Measurements from ENCODE around the gene NPHP3.

NPHP3 gene

GRCh38 chr3:132679911-132680310 is 42.3 kb downstream of the NPHP3 start:
- H2BK15ac ChIP-seq (ENCODE audit: low read length): no peak overlapping the region
- H4K8ac ChIP-seq (ENCODE audit: low read depth, low read length): no peak overlapping the region
- H3K9me3 ChIP-seq (replicated peaks in 1 of 2; ENCODE audit: control insufficient read depth in 2 of 2, insufficient read depth in 1 of 2, low read depth in 1 of 2, low read length in 2 of 2): no peaks in the 10 kb centered on the region
- no peak overlapping the region for H3K27ac ChIP-seq (replicated peaks; ENCODE audit: low read length)
- no peak overlapping the region for H2BK5ac ChIP-seq (ENCODE audit: low read length)
- DNase-seq (ENCODE audit: low spot score): no peak
- H3K79me1 ChIP-seq (ENCODE audit: low read depth, low read length): no peaks in the 10 kb centered on the region
- no peak overlapping the region for H3K14ac ChIP-seq (ENCODE audit: low read length)
- no peak overlapping the region for H3K9ac ChIP-seq (ENCODE audit: low read depth, low read length, poor library complexity)
- no peak overlapping the region for H3K23ac ChIP-seq (ENCODE audit: low read depth, low read length, poor library complexity)
- H3K4ac ChIP-seq (ENCODE audit: low read length): no peak overlapping the region
- H3K4me1 ChIP-seq (ENCODE audit: control insufficient read depth in 2 of 2, insufficient read depth in 1 of 2, low read depth in 1 of 2, low read length in 2 of 2): no peaks in the 10 kb centered on the region
- H3K18ac ChIP-seq (ENCODE audit: low read length): no peak overlapping the region
- no CpG with 5 or more reads among the region's 5 CpGs for WGBS, 2 donors (ENCODE audit: extremely low coverage in 2 of 2, insufficient read length in 2 of 2, insufficient replicate concordance in 1 of 2)
- H2BK120ac ChIP-seq (ENCODE audit: low read depth, low read length): no peak overlapping the region
- H3K4me2 ChIP-seq (ENCODE audit: insufficient read depth, low read length, poor library complexity, severe bottlenecking): no peak overlapping the region
- H4K91ac ChIP-seq (ENCODE audit: low read depth, low read length, poor library complexity): no peak overlapping the region
- no peak overlapping the region for H2AK5ac ChIP-seq (ENCODE audit: low read depth, low read length)
- H3K36me3 ChIP-seq (replicated peaks in 1 of 2; ENCODE audit: control insufficient read depth in 2 of 2, insufficient read depth in 2 of 2, low read length in 2 of 2): peaks cover 5 to 96% of the 10 kb centered on the region in 2 donors
- no peak overlapping the region for H3K4me3 ChIP-seq (ENCODE audit: low read length in 2 of 2)
- no peak overlapping the region for H2AFZ ChIP-seq (ENCODE audit: low read length)
- H2BK12ac ChIP-seq (ENCODE audit: low read length): no peak overlapping the region
- no peaks in the 10 kb centered on the region for H3K27me3 ChIP-seq (ENCODE audit: control insufficient read depth in 3 of 3, insufficient read depth in 3 of 3, low read depth in 1 of 3, low read length in 3 of 3)

- Histone ChIP-seq H2AFZ (ENCODE audit: low read length) (no peak overlapping the region), H2AK5ac (ENCODE audit: low read depth, low read length) (no peak overlapping the region), H3K27ac (replicated peaks; ENCODE audit: low read length) (no peak overlapping the region), H2BK15ac (ENCODE audit: low read length) (no peak overlapping the region), H4K91ac (ENCODE audit: low read depth, low read length, poor library complexity) (no peak overlapping the region), H4K8ac (ENCODE audit: low read depth, low read length) (no peak overlapping the region), H2BK5ac (ENCODE audit: low read length) (no peak overlapping the region), H3K4me1 (ENCODE audit: control insufficient read depth in 2 of 2, insufficient read depth in 1 of 2, low read depth in 1 of 2, low read length in 2 of 2) (no peaks in the 10 kb centered on the region), H3K23ac (ENCODE audit: low read depth, low read length, poor library complexity) (no peak overlapping the region), H3K36me3 (replicated peaks in 1 of 2; ENCODE audit: control insufficient read depth in 2 of 2, insufficient read depth in 2 of 2, low read length in 2 of 2) (peaks cover 8 to 97% of the 10 kb centered on the region in 2 donors), H3K9ac (ENCODE audit: low read depth, low read length, poor library complexity) (no peak overlapping the region), H2BK12ac (ENCODE audit: low read length) (no peak overlapping the region), H3K4ac (ENCODE audit: low read length) (no peak overlapping the region), H2BK120ac (ENCODE audit: low read depth, low read length) (no peak overlapping the region), H3K4me3 (ENCODE audit: low read length in 2 of 2) (no peak overlapping the region), H3K18ac (ENCODE audit: low read length) (no peak overlapping the region), H3K79me1 (ENCODE audit: low read depth, low read length) (no peaks in the 10 kb centered on the region), H3K14ac (ENCODE audit: low read length) (no peak overlapping the region), H3K4me2 (ENCODE audit: insufficient read depth, low read length, poor library complexity, severe bottlenecking) (no peak overlapping the region), H3K9me3 (replicated peaks in 1 of 2; ENCODE audit: control insufficient read depth in 2 of 2, insufficient read depth in 1 of 2, low read depth in 1 of 2, low read length in 2 of 2) (no peaks in the 10 kb centered on the region), H3K27me3 (ENCODE audit: control insufficient read depth in 3 of 3, insufficient read depth in 3 of 3, low read depth in 1 of 3, low read length in 3 of 3) (no peaks in the 10 kb centered on the region)
- DNase-seq (ENCODE audit: low spot score): no peak
Measured at GRCh38 chr3:132675408-132675807, 46.8 kb downstream of the NPHP3 start.

- H3K4me1 ChIP-seq (ENCODE audit: control insufficient read depth in 2 of 2, insufficient read depth in 1 of 2, low read depth in 1 of 2, low read length in 2 of 2): no peaks in the 10 kb centered on the region
- H3K79me1 ChIP-seq (ENCODE audit: low read depth, low read length): no peaks in the 10 kb centered on the region
- H2BK5ac ChIP-seq (ENCODE audit: low read length): no peak overlapping the region
- H2BK120ac ChIP-seq (ENCODE audit: low read depth, low read length): no peak overlapping the region
- no peak overlapping the region for H3K18ac ChIP-seq (ENCODE audit: low read length)
- H3K4me3 ChIP-seq (ENCODE audit: low read length in 2 of 2): no peak overlapping the region
- H3K9ac ChIP-seq (ENCODE audit: low read depth, low read length, poor library complexity): no peak overlapping the region
- H3K9me3 ChIP-seq (replicated peaks in 1 of 2; ENCODE audit: control insufficient read depth in 2 of 2, insufficient read depth in 1 of 2, low read depth in 1 of 2, low read length in 2 of 2): no peaks in the 10 kb centered on the region
- H2AFZ ChIP-seq (ENCODE audit: low read length): no peak overlapping the region
- no peak overlapping the region for H2BK12ac ChIP-seq (ENCODE audit: low read length)
- H3K27me3 ChIP-seq (ENCODE audit: control insufficient read depth in 3 of 3, insufficient read depth in 3 of 3, low read depth in 1 of 3, low read length in 3 of 3): no peaks in the 10 kb centered on the region
- peaks cover 0 to 89% of the 10 kb centered on the region in 2 donors for H3K36me3 ChIP-seq (replicated peaks in 1 of 2; ENCODE audit: control insufficient read depth in 2 of 2, insufficient read depth in 2 of 2, low read length in 2 of 2)
- no peak overlapping the region for H3K4me2 ChIP-seq (ENCODE audit: insufficient read depth, low read length, poor library complexity, severe bottlenecking)
- H4K91ac ChIP-seq (ENCODE audit: low read depth, low read length, poor library complexity): no peak overlapping the region
- H3K23ac ChIP-seq (ENCODE audit: low read depth, low read length, poor library complexity): no peak overlapping the region
- H3K14ac ChIP-seq (ENCODE audit: low read length): no peak overlapping the region
- H2BK15ac ChIP-seq (ENCODE audit: low read length): no peak overlapping the region
- no CpG with 5 or more reads among the region's 5 CpGs for WGBS, 2 donors (ENCODE audit: extremely low coverage in 2 of 2, insufficient read length in 2 of 2, insufficient replicate concordance in 1 of 2)
- DNase-seq (ENCODE audit: low spot score): no peak
- H3K4ac ChIP-seq (ENCODE audit: low read length): no peak overlapping the region
- H3K27ac ChIP-seq (replicated peaks; ENCODE audit: low read length): no peak overlapping the region
- no peak overlapping the region for H4K8ac ChIP-seq (ENCODE audit: low read depth, low read length)
- no peak overlapping the region for H2AK5ac ChIP-seq (ENCODE audit: low read depth, low read length)
Measured at GRCh38 chr3:132669256-132669777, 52.9 kb downstream of the NPHP3 start.

GRCh38 chr3:132665230-132665745 is 56.9 kb downstream of the NPHP3 start:
- no CpG with 5 or more reads among the region's 3 CpGs for WGBS, 2 donors (ENCODE audit: extremely low coverage in 2 of 2, insufficient read length in 2 of 2, insufficient replicate concordance in 1 of 2)
- no peak overlapping the region for H2AFZ ChIP-seq (ENCODE audit: low read length)
- H3K9ac ChIP-seq (ENCODE audit: low read depth, low read length, poor library complexity): no peak overlapping the region
- H3K27ac ChIP-seq (replicated peaks; ENCODE audit: low read length): no peak overlapping the region
- H4K91ac ChIP-seq (ENCODE audit: low read depth, low read length, poor library complexity): no peak overlapping the region
- H4K8ac ChIP-seq (ENCODE audit: low read depth, low read length): no peak overlapping the region
- no peak overlapping the region for H3K4me3 ChIP-seq (ENCODE audit: low read length in 2 of 2)
- no peaks in the 10 kb centered on the region for H3K79me1 ChIP-seq (ENCODE audit: low read depth, low read length)
- no peak overlapping the region for H3K23ac ChIP-seq (ENCODE audit: low read depth, low read length, poor library complexity)
- no peak overlapping the region for H3K14ac ChIP-seq (ENCODE audit: low read length)
- H3K18ac ChIP-seq (ENCODE audit: low read length): no peak overlapping the region
- peaks cover 0 to 6% of the 10 kb centered on the region in 2 donors for H3K4me1 ChIP-seq (ENCODE audit: control insufficient read depth in 2 of 2, insufficient read depth in 1 of 2, low read depth in 1 of 2, low read length in 2 of 2)
- no peak for DNase-seq (ENCODE audit: low spot score)
- no peak overlapping the region for H2BK120ac ChIP-seq (ENCODE audit: low read depth, low read length)
- no peak overlapping the region for H3K4ac ChIP-seq (ENCODE audit: low read length)
- H2BK5ac ChIP-seq (ENCODE audit: low read length): no peak overlapping the region
- no peak overlapping the region for H2BK12ac ChIP-seq (ENCODE audit: low read length)
- H3K4me2 ChIP-seq (ENCODE audit: insufficient read depth, low read length, poor library complexity, severe bottlenecking): no peak overlapping the region
- no peaks in the 10 kb centered on the region for H3K27me3 ChIP-seq (ENCODE audit: control insufficient read depth in 3 of 3, insufficient read depth in 3 of 3, low read depth in 1 of 3, low read length in 3 of 3)
- peaks cover 0 to 61% of the 10 kb centered on the region in 2 donors for H3K36me3 ChIP-seq (replicated peaks in 1 of 2; ENCODE audit: control insufficient read depth in 2 of 2, insufficient read depth in 2 of 2, low read length in 2 of 2)
- H2BK15ac ChIP-seq (ENCODE audit: low read length): no peak overlapping the region
- no peaks in the 10 kb centered on the region for H3K9me3 ChIP-seq (replicated peaks in 1 of 2; ENCODE audit: control insufficient read depth in 2 of 2, insufficient read depth in 1 of 2, low read depth in 1 of 2, low read length in 2 of 2)
- H2AK5ac ChIP-seq (ENCODE audit: low read depth, low read length): no peak overlapping the region

All from neuronal stem cell (in vitro differentiated cells).